ENCODE results near the gene SCN3A. TPM values are rescaled to one million over a fixed set of nuclear protein-coding genes. Genes with fewer than 3 reads are reported as not detected.

The SCN3A gene
- total and polyA plus RNA-seq, 2 donors (not counting 3 experiments of a cell fraction or from before 2014, with no cell fraction given): not detected

GRCh38 chr2:165115258-165115657 is 88.6 kb downstream of the SCN3A start:
- Histone ChIP-seq H3K9ac (replicated peaks; ENCODE audit: extremely low read depth, insufficient read depth, low read length) (no peak overlapping the region), H3K79me2 (ENCODE audit: control insufficient read depth, insufficient read depth, low read length) (no peaks in the 10 kb centered on the region), H3K36me3 (ENCODE audit: control insufficient read depth in 2 of 2, extremely low read depth in 1 of 2, insufficient read depth in 2 of 2, low read length in 2 of 2) (no peaks in the 10 kb centered on the region), H2AFZ (ENCODE audit: low read depth, low read length) (no peak overlapping the region), H4K20me1 (replicated peaks; ENCODE audit: control insufficient read depth, extremely low read depth, insufficient read depth, low read length) (no peaks in the 10 kb centered on the region), H3K4me1 (ENCODE audit: control insufficient read depth, extremely low read depth, insufficient read depth, low read length) (no peaks in the 10 kb centered on the region), H3K4me3 (replicated peaks in 1 of 3; ENCODE audit: insufficient read depth in 1 of 3, low read depth in 1 of 3, low read length in 3 of 3) (no peak overlapping the region), H3K4me2 (ENCODE audit: insufficient read depth, low read length) (no peak overlapping the region), H3K9me1 (replicated peaks; ENCODE audit: control insufficient read depth, extremely low read depth, insufficient read depth, low read length) (no peaks in the 10 kb centered on the region), H3K9me3 (replicated peaks; ENCODE audit: control insufficient read depth, insufficient read depth, low read length) (no peaks in the 10 kb centered on the region), H3K27ac (ENCODE audit: insufficient read depth, low read depth, low read length) (no peak overlapping the region), H3K27me3 (ENCODE audit: control insufficient read depth in 2 of 2, insufficient read depth in 2 of 2, low read length in 2 of 2) (no peaks in the 10 kb centered on the region)
- TF ChIP-seq MAX (IDR thresholded peaks at IDR 0.05; ENCODE audit: insufficient read depth, insufficient read length): no peak
- TF ChIP-seq MYC (IDR thresholded peaks at IDR 0.05; ENCODE audit: low read depth, low read length): no peak
- TF ChIP-seq GATA2 (IDR thresholded peaks at IDR 0.05; ENCODE audit: insufficient read depth, insufficient read length, low read depth, low read length): no peak
- no peak for TF ChIP-seq EZH2 (IDR thresholded peaks at IDR 0.05; ENCODE audit: borderline replicate concordance, low read depth, low read length, severe bottlenecking)
- TF ChIP-seq JUN (IDR thresholded peaks at IDR 0.05; ENCODE audit: borderline replicate concordance, insufficient read depth, insufficient read length, low read depth): no peak
- TF ChIP-seq POLR2A (IDR thresholded peaks at IDR 0.05; ENCODE audit: low read depth, low read length): no peak
- no peak for TF ChIP-seq CTCF (IDR thresholded peaks at IDR 0.05; ENCODE audit: extremely low read depth in 1 of 2, insufficient read depth in 1 of 2, low read depth in 1 of 2, low read length in 2 of 2)
- no peak for TF ChIP-seq FOS (IDR thresholded peaks at IDR 0.05; ENCODE audit: borderline replicate concordance, insufficient read depth, low read length)
- no peak for TF ChIP-seq POLR2AphosphoS5 (IDR thresholded peaks at IDR 0.05; ENCODE audit: insufficient read depth, low read depth, low read length)
- FAIRE-seq (no peak), DNase-seq (ENCODE audit: low read depth, low spot score) (no peak)
- dilution Hi-C loops (cut with MboI; ENCODE audit: extremely low pct_ligation_motif_present, low sequenced_read_pairs): no loop called here
- BruUV-seq (replicated peaks): no TSS peak
- intact Hi-C loops (cut with micrococcal nuclease): no loop called here
- POLR2A ChIA-PET: no interaction called here
- CTCF ChIA-PET: interaction anchor here (1.3 kb wide), 1 partner anchor 26 kb away, joined by 3 read pairs; no protein-coding TSS in a partner anchor
